Lung (tissue), 12 donors: ENCODE data around the gene C21orf58. TPM values are rescaled to one million over a fixed set of nuclear protein-coding genes. Genes with fewer than 3 reads are reported as not detected.

Experiments used
- ATAC-seq: fragments of 200-7000 bp; cut with Tn5 transposase; one replicate; pipeline ENCODE4 v1.9.1; 2020; ENCODE audit warnings: moderate number of reproducible peaks; ENCODE audit not compliant: insufficient read depth, low FRiP score
- DNase-seq, 3 donors: peaks; one replicate each; pipeline ENCODE4 v3.0.0-alpha.2; 2013 to 2017
- H3K27ac ChIP-seq, 2 donors: one replicate each; pipeline ENCODE4 v1.5.1; 2013; ENCODE audit warnings: mild to moderate bottlenecking in 2 of 2, moderate library complexity in 2 of 2, control low read depth in 1 of 2, inconsistent platforms in 1 of 2, low read depth in 1 of 2, low read length in 1 of 2
- H3K27me3 ChIP-seq, 3 donors: one replicate each; pipeline ENCODE4 v1.5.1; 2013; ENCODE audit warnings: low read length in 2 of 3; ENCODE audit not compliant: control insufficient read depth in 3 of 3, insufficient read depth in 3 of 3
- H3K36me3 ChIP-seq, 4 donors: one replicate each; pipeline ENCODE4 v1.5.1; 2013; ENCODE audit warnings: low read length in 4 of 4, mild to moderate bottlenecking in 1 of 4, moderate library complexity in 1 of 4; ENCODE audit not compliant: control insufficient read depth in 4 of 4, insufficient read depth in 4 of 4
- H3K4me1 ChIP-seq, 5 donors: one replicate each; pipeline ENCODE4 v1.5.1; 2013; ENCODE audit warnings: low read length in 5 of 5, mild to moderate bottlenecking in 2 of 5, moderate library complexity in 1 of 5; ENCODE audit not compliant: control insufficient read depth in 5 of 5, insufficient read depth in 5 of 5
- H3K4me3 ChIP-seq: one replicate; pipeline ENCODE4 v1.5.1; 2013; ENCODE audit warnings: mild to moderate bottlenecking, control low read depth, moderate library complexity
- H3K9ac ChIP-seq, 2 donors: one replicate each; pipeline ENCODE4 v1.5.1; 2013; ENCODE audit warnings: low read length in 2 of 2, control low read depth in 1 of 2; ENCODE audit not compliant: insufficient read depth in 1 of 2
- H3K9me3 ChIP-seq, 4 donors: one replicate each; pipeline ENCODE4 v1.5.1; 2013; ENCODE audit warnings: low read length in 3 of 4, mild to moderate bottlenecking in 1 of 4, moderate library complexity in 1 of 4; ENCODE audit not compliant: control insufficient read depth in 4 of 4, insufficient read depth in 3 of 4
- CTCF ChIP-seq: IDR thresholded peaks from 2 replicates; pipeline ENCODE4 v1.5.1; 2012; ENCODE audit warnings: mild to moderate bottlenecking; ENCODE audit errors: control extremely low read depth, extremely low read depth
- WGBS, 2 donors: extraction: QIAGEN DNeasy Blood & Tissue Kit; methylation state at CpG; one replicate each; pipeline ENCODE4 v1.1.7; 2013; 5-methylcytosine and 5-hydroxymethylcytosine counted together
- polyA plus RNA-seq, 2 donors: library from polyadenylated mRNA; stranded (reverse); fragments of 200-250 nt; gene quantifications; one replicate each; pipeline ENCODE4 v1.2.1, GENCODE V29; 2013
- total RNA-seq, 2 donors: library from RNA; depleted of rRNA in 1 of 2; stranded (reverse); fragments of >200 nt in 1 of 2; gene quantifications; one replicate each; pipeline ENCODE4 v1.2.1, GENCODE V29; 2014 to 2021
- donor health status: control.
- donor health status: control.
- donor health status: Bipolar disorder and iron deficiency.
- donor health status: healthy.
- donor health status: DM: yes; HTN: yes; CAD: no.

C21orf58 gene
- total and polyA plus RNA-seq, 4 donors: 4.8 to 20.8 (median 8.9) TPM

DNA sequence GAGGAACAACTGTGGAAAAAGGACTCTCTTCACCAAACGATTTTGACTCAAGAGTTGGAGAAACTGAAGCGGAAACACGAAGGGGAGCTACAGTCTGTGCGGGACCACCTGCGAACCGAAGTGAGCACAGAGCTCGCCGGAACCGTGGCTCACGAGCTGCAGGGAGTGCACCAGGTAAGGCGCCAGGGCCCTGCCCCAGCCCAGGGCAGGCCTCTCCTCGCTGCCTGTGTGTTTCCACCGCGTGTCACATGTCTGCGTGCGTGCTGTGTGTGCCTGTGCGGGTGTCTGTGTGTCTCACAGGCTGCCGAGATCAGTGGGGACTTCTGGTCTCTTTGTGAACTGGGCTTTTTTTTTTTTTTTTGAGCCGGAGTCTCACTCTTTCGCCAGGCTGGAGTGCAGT, 43.3 kb upstream of the C21orf58 start:
- H3K36me3 ChIP-seq: peaks cover 7 to 54% (median 21%) of the 10 kb centered on the region in 4 donors
- H3K27me3 ChIP-seq: no peaks in the 10 kb centered on the region
- peaks cover 0 to 1% (median 0%) of the 10 kb centered on the region in 5 donors for H3K4me1 ChIP-seq
- H3K4me3 ChIP-seq: no peak overlapping the region
- DNase-seq (no peak), ATAC-seq (no peak)
- H3K27ac ChIP-seq: no peak overlapping the region
- 86 to 95% methylated on average over 20 of the region's 20 CpGs for WGBS, 2 donors
- no peak for TF ChIP-seq CTCF
- H3K9ac ChIP-seq: no peak overlapping the region
- peaks cover 0 to 1% (median under 1%) of the 10 kb centered on the region in 4 donors for H3K9me3 ChIP-seq

GRCh38 chr21:46366561-46366960, 42.9 kb upstream of the C21orf58 start:
- DNase-seq: no peak
- ATAC-seq: no peak
- Histone ChIP-seq H3K27ac (no peak overlapping the region), H3K4me1 (peaks cover 0 to 1% (median 0%) of the 10 kb centered on the region in 5 donors), H3K4me3 (no peak overlapping the region), H3K36me3 (peaks cover 7 to 53% (median 18%) of the 10 kb centered on the region in 4 donors), H3K9me3 (no peaks in the 10 kb centered on the region), H3K27me3 (no peaks in the 10 kb centered on the region), H3K9ac (no peak overlapping the region)
- WGBS, 2 donors: 84 to 90% methylated on average over 19 of the region's 19 CpGs
- TF ChIP-seq CTCF: no peak

DNA sequence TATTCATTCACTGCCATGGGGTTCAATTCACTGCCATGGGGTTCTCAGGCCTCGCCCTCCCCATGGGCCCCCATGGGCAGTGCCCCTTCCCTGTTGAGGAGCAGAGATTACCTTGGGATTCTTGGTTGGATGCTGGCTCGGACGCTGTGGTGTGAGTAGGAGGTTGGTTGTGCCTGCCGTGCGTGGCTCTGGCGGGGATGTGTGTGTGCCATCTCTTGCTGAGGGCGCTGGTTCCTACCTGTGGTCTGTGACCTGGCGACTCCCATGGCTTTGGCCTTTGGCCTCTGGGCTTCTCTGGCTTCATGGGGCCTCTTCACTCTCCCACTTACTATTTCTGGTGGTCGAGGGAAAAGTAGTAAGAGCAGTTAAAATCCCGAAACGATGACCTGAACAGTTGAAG, 42.4 kb upstream of the C21orf58 start:
- peaks cover 0 to 1% (median 0%) of the 10 kb centered on the region in 5 donors for H3K4me1 ChIP-seq
- WGBS, 2 donors: 77 to 93% methylated on average over 11 of the region's 11 CpGs

More for the DNA sequence above, 42.4 kb upstream of the C21orf58 start:
- Histone ChIP-seq H3K27ac (no peak overlapping the region), H3K9ac (no peak overlapping the region), H3K36me3 (peaks cover 7 to 52% (median 18%) of the 10 kb centered on the region in 4 donors), H3K27me3 (no peaks in the 10 kb centered on the region), H3K4me3 (no peak overlapping the region), H3K9me3 (no peaks in the 10 kb centered on the region)
- DNase-seq (no peak), ATAC-seq (no peak)
- TF ChIP-seq CTCF: no peak
